ENCODE results near the gene FBXO22. TPM values are rescaled to one million over a fixed set of nuclear protein-coding genes. Genes with fewer than 3 reads are reported as not detected.
"Not testable (repeated sequence)": the region's sequence is repeated elsewhere in the genome, so short reads cannot be mapped to it uniquely, and the experiment has no call there.

Gene FBXO22
- total RNA-seq, 1 donor from 2014 or later = 31.6 TPM

- Mint-ChIP-seq H3K27ac (ENCODE audit: unreplicated experiment) (no peak overlapping the region), H3K4me1 (ENCODE audit: unreplicated experiment) (peaks cover 26% of the 10 kb centered on the region), H3K4me3 (ENCODE audit: unreplicated experiment) (no peak overlapping the region), H3K9me3 (ENCODE audit: unreplicated experiment) (no peaks in the 10 kb centered on the region), H3K27me3 (ENCODE audit: unreplicated experiment) (peaks cover 7% of the 10 kb centered on the region), H3K36me3 (ENCODE audit: low read depth, unreplicated experiment) (peaks cover 7% of the 10 kb centered on the region)
- DNase-seq (ENCODE audit: low spot score) = no peak
- no peak for TF ChIP-seq CTCF (IDR thresholded peaks at IDR 0.05; ENCODE audit: unreplicated experiment)
Measured at GRCh38 chr15:75891895-75892294, 11.8 kb upstream of the FBXO22 start.

- Mint-ChIP-seq H3K4me1 (ENCODE audit: unreplicated experiment) (peaks cover 6% of the 10 kb centered on the region), H3K4me3 (ENCODE audit: unreplicated experiment) (no peak overlapping the region), H3K27me3 (ENCODE audit: unreplicated experiment) (peaks cover 7% of the 10 kb centered on the region), H3K36me3 (ENCODE audit: low read depth, unreplicated experiment) (peaks cover 7% of the 10 kb centered on the region), H3K27ac (ENCODE audit: unreplicated experiment) (peak overlapping the region; percentile 31), H3K9me3 (ENCODE audit: unreplicated experiment) (no peaks in the 10 kb centered on the region)
- TF ChIP-seq CTCF (IDR thresholded peaks at IDR 0.05; ENCODE audit: unreplicated experiment) = no peak
- no peak for DNase-seq (ENCODE audit: low spot score)
Measured at GRCh38 chr15:75895731-75896130, 7.9 kb upstream of the FBXO22 start.

- Mint-ChIP-seq H3K27me3 (ENCODE audit: unreplicated experiment) (peaks cover 14% of the 10 kb centered on the region), H3K36me3 (ENCODE audit: low read depth, unreplicated experiment) (peaks cover 6% of the 10 kb centered on the region), H3K4me3 (ENCODE audit: unreplicated experiment) (no peak overlapping the region), H3K4me1 (ENCODE audit: unreplicated experiment) (peaks cover 34% of the 10 kb centered on the region), H3K27ac (ENCODE audit: unreplicated experiment) (no peak overlapping the region), H3K9me3 (ENCODE audit: unreplicated experiment) (no peaks in the 10 kb centered on the region)
- DNase-seq (ENCODE audit: low spot score) = no peak
- no peak for TF ChIP-seq CTCF (IDR thresholded peaks at IDR 0.05; ENCODE audit: unreplicated experiment)
Measured at GRCh38 chr15:75900577-75900976, 3.1 kb upstream of the FBXO22 start.

DNA sequence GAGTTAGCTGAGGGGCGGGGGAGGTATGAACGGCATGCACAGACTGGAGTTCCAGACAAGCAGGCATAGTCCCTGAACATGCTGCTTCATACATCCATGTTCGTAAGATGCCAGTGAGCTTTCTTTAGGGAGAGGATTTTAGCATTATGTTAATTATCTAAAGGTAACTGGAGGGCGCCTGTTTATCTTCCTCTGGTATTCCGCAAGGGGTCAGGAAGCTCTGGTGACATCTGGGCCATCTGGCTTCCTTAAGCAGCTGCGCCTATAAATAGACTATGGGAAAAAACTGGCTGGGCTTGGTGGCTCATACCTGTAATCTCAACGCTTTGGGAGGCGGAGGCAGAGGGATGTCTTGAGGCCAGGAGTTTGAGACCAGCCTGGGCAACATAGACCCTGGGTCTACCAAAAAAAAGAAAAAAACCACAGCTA is 1.5 kb upstream of the FBXO22 start:
- H3K4me1 Mint-ChIP-seq (ENCODE audit: unreplicated experiment) = peaks cover 41% of the 10 kb centered on the region
- H3K9me3 Mint-ChIP-seq (ENCODE audit: unreplicated experiment) = no peaks in the 10 kb centered on the region
- no peak for DNase-seq (ENCODE audit: low spot score)
- peaks cover 12% of the 10 kb centered on the region for H3K27me3 Mint-ChIP-seq (ENCODE audit: unreplicated experiment)
- H3K36me3 Mint-ChIP-seq (ENCODE audit: low read depth, unreplicated experiment) = peaks cover 10% of the 10 kb centered on the region
- H3K27ac Mint-ChIP-seq (ENCODE audit: unreplicated experiment) = peak overlapping the region; percentile 80
- H3K4me3 Mint-ChIP-seq (ENCODE audit: unreplicated experiment) = peak overlapping the region; percentile 90
- no peak for TF ChIP-seq CTCF (IDR thresholded peaks at IDR 0.05; ENCODE audit: unreplicated experiment)

GRCh38 chr15:75905231-75905630 is 1.6 kb downstream of the FBXO22 start:
- Mint-ChIP-seq H3K4me1 (ENCODE audit: unreplicated experiment) (peaks cover 41% of the 10 kb centered on the region), H3K9me3 (ENCODE audit: unreplicated experiment) (no peaks in the 10 kb centered on the region), H3K27me3 (ENCODE audit: unreplicated experiment) (peaks cover 12% of the 10 kb centered on the region), H3K27ac (ENCODE audit: unreplicated experiment) (peak overlapping the region; percentile 74), H3K36me3 (ENCODE audit: low read depth, unreplicated experiment) (peaks cover 22% of the 10 kb centered on the region), H3K4me3 (ENCODE audit: unreplicated experiment) (peak overlapping the region; percentile 90)
- TF ChIP-seq CTCF (IDR thresholded peaks at IDR 0.05; ENCODE audit: unreplicated experiment) = no peak
- no peak for DNase-seq (ENCODE audit: low spot score)

- not testable (repeated sequence) for H3K4me1 Mint-ChIP-seq (ENCODE audit: unreplicated experiment); H3K27ac Mint-ChIP-seq (ENCODE audit: unreplicated experiment); H3K9me3 Mint-ChIP-seq (ENCODE audit: unreplicated experiment); DNase-seq (ENCODE audit: low spot score); H3K27me3 Mint-ChIP-seq (ENCODE audit: unreplicated experiment); H3K4me3 Mint-ChIP-seq (ENCODE audit: unreplicated experiment)
- H3K36me3 Mint-ChIP-seq (ENCODE audit: low read depth, unreplicated experiment) = peaks cover 52% of the 10 kb centered on the region
Measured at GRCh38 chr15:75910355-75910754, 6.7 kb downstream of the FBXO22 start.

All from endothelial cell (in vitro differentiated cells).